ENCODE measurements around the gene WIZ. TPM values are rescaled to one million over a fixed set of nuclear protein-coding genes. Genes with fewer than 3 reads are reported as not detected.
A peak's percentile ranks its signal among the peaks of the same experiment; 100 is the strongest.

WIZ gene
- total and polyA plus RNA-seq, 12 donors = 18.7 to 34.3 (median 21.3) TPM

DNA sequence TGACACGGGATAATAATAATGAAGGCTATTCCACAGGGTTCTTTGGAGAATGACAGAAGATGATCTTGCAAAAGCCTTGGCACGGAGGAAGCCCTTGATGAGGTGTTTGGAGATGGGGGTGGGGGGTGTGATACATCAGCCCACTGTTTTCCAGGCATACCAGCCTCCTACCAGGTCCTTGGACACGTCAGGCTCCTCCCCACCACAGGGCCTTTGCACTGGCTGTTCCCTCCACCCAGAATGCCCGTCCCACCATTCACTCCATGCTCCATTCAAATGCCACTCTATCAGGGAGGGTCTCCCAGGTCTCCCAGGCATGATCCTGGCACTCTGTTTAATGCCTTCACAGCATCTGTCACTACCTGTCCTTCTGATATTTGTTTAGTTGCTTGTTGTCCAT, 2.7 kb downstream of the WIZ start:
- Histone ChIP-seq H3K4me3 (no peak overlapping the region), H3K27ac (no peak overlapping the region), H3K4me1 (peaks cover 10 to 47% (median 30%) of the 10 kb centered on the region in 9 donors), H3K27me3 (no peaks in the 10 kb centered on the region), H3K36me3 (peaks cover 0 to 14% (median 0%) of the 10 kb centered on the region in 9 donors), H3K9me3 (no peaks in the 10 kb centered on the region)
- intact Hi-C loops (cut with DNase I) = loop anchor here in 1 of 10 donors (5.0 kb wide), 1 partner anchor 70 kb away; the partner anchor contains the start of gene AKAP8
- TF ChIP-seq, protein P1, sequence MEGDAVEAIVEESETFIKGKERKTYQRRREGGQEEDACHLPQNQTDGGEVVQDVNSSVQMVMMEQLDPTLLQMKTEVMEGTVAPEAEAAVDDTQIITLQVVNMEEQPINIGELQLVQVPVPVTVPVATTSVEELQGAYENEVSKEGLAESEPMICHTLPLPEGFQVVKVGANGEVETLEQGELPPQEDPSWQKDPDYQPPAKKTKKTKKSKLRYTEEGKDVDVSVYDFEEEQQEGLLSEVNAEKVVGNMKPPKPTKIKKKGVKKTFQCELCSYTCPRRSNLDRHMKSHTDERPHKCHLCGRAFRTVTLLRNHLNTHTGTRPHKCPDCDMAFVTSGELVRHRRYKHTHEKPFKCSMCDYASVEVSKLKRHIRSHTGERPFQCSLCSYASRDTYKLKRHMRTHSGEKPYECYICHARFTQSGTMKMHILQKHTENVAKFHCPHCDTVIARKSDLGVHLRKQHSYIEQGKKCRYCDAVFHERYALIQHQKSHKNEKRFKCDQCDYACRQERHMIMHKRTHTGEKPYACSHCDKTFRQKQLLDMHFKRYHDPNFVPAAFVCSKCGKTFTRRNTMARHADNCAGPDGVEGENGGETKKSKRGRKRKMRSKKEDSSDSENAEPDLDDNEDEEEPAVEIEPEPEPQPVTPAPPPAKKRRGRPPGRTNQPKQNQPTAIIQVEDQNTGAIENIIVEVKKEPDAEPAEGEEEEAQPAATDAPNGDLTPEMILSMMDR (IDR thresholded peaks at IDR 0.05) = no peak
- no peak for DNase-seq
- ATAC-seq = no peak
- WGBS, 2 donors = 86 to 88% methylated on average over 4 of the region's 4 CpGs

DNA sequence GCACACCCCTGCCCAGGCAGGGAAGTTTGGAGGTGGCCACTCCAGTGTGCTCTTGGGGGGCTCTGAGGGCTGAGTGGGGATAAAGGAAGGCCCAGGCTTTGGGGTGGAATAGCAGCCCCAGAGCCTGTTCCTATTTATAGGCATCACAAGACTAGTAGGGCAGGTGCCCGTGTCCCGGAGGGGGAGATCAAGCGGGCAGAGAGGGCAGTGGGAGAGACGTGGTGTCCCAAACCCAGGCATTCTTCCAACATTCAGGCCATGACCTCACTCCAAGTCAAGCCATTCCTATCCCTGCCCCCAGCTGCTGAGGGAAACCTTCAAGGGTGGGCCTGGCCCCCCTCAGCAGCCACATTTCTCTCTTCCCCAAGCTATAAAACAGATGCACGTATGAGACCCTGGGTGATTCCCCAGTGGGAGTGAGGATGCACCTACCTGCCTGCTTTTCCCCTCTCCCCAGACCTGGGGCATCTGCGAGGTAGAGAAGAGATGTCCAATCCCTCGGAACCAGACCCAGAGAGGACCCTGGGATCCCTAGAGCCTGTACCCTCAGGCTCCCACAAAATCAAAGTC, 3.9 kb downstream of the WIZ start:
- Histone ChIP-seq H3K27me3 (no peaks in the 10 kb centered on the region), H3K4me3 (no peak overlapping the region), H3K9me3 (no peaks in the 10 kb centered on the region), H3K4me1 (peaks cover 10 to 47% (median 30%) of the 10 kb centered on the region in 9 donors), H3K36me3 (peaks cover 0 to 14% (median 0%) of the 10 kb centered on the region in 9 donors), H3K27ac (peak overlapping the region; percentile 56 to 93 (median 87))
- intact Hi-C loops (cut with DNase I) = loop anchor here in 1 of 10 donors (5.0 kb wide), 1 partner anchor 69 kb away; the partner anchor contains the start of gene AKAP8
- peak; percentile 43 to 88 (median 74) for ATAC-seq
- peak; percentile 59 to 80 for DNase-seq
- TF ChIP-seq, protein P1 (IDR thresholded peaks at IDR 0.05) = no peak
- WGBS, 2 donors = 46 to 50% methylated on average over 7 of the region's 7 CpGs

DNA sequence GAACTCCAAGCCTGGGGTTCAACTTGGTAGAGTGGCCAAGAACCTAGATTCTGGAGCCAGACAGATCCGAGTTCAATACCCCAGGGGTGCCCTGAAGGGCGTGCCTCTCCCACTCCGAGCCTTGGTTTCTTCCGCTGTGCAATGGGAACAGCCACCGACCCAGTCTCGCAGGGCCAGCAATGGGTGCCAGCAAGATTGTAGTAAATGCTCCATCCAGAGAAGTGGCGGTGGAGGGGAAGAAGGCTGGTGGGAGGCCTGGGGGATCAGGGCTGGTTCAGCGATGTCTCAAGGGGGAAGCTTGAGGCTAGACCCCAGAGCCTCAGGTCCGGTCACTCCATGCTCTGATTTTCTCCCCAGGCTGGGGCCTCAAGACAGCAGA, 4.5 kb downstream of the WIZ start:
- Histone ChIP-seq H3K27ac (peak overlapping the region; percentile 56 to 93 (median 87)), H3K9me3 (no peaks in the 10 kb centered on the region), H3K27me3 (no peaks in the 10 kb centered on the region), H3K4me3 (no peak overlapping the region), H3K4me1 (peaks cover 10 to 47% (median 30%) of the 10 kb centered on the region in 9 donors), H3K36me3 (peaks cover 0 to 14% (median 0%) of the 10 kb centered on the region in 9 donors)
- intact Hi-C loops (cut with DNase I) = loop anchor here in 1 of 10 donors (5.0 kb wide), 1 partner anchor 68 kb away; the partner anchor contains the start of gene AKAP8
- no peak for DNase-seq
- ATAC-seq = peak in 1 of 8 donors; percentile 0
- TF ChIP-seq, protein P1 (IDR thresholded peaks at IDR 0.05) = no peak
- 88 to 90% methylated on average over 9 of the region's 9 CpGs for WGBS, 2 donors

DNA sequence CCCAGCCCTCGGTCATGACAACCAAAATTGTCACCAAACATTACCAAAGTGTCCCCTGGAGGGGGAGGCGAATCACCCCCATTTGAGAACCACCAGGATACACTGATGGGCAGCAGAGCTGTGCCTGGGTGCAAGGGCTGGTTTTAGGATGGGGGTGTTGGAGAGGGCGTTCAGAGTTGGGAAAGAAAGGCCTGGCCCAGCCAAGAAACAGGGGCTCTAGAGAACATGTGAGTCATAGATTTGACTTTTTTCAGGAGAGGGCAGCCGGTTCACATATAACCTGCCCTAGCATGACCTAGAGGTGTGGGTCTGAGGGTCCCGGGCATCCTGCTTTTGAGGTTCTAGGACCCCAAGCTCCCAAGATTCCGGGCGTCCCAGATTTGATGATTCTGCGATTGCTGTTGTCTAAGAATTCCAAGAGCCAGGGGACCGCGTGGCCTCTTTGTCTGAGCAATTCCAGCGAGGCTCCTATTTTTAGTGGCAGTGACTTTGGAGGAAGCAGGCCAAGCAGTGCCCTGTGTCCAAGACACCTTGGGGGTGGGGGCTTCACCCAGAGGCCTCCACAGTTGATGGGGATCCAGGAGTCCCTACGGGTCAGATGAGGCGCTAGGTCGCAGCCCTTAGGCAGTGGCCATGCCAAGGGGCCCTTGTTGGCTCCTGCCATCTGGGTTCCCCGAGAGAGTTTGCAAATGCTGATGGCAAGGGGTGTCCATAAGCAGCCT, 5.1 kb downstream of the WIZ start:
- intact Hi-C loops (cut with DNase I) = loop anchor here in 1 of 10 donors (5.0 kb wide), 1 partner anchor 67 kb away; the partner anchor contains the start of gene AKAP8
- ATAC-seq (peak in 6 of 8 donors; percentile 10 to 63 (median 50)), DNase-seq (no peak)
- WGBS, 2 donors = 56 to 59% methylated on average over 15 of the region's 15 CpGs
- Histone ChIP-seq H3K27me3 (no peaks in the 10 kb centered on the region), H3K9me3 (no peaks in the 10 kb centered on the region), H3K36me3 (peaks cover 0 to 19% (median 0%) of the 10 kb centered on the region in 9 donors), H3K27ac (peak overlapping the region; percentile 56 to 93 (median 87)), H3K4me1 (peaks cover 10 to 47% (median 30%) of the 10 kb centered on the region in 9 donors), H3K4me3 (no peak overlapping the region)
- TF ChIP-seq, protein P1 (IDR thresholded peaks at IDR 0.05) = no peak
